ENCODE measurements around the gene BTNL9. TPM values are rescaled to one million over a fixed set of nuclear protein-coding genes. Genes with fewer than 3 reads are reported as not detected.
"Not testable (repeated sequence)": the region's sequence is repeated elsewhere in the genome, so short reads cannot be mapped to it uniquely, and the experiment has no call there.

The BTNL9 gene
- total and polyA plus RNA-seq, 2 donors = 7.0 to 11.9 TPM

- Histone ChIP-seq H3K36me3 (ENCODE audit: insufficient read depth) (no peaks in the 10 kb centered on the region), H3K4me1 (ENCODE audit: insufficient read depth) (no peaks in the 10 kb centered on the region), H3K27ac (ENCODE audit: low read depth) (no peak overlapping the region), H3K4me3 (ENCODE audit: low read depth, low read length) (no peak overlapping the region)
- no peak for DNase-seq (ENCODE audit: extremely low spot score)
- WGBS = 74% methylated on average over 10 of the region's 10 CpGs
Measured at GRCh38 chr5:181087309-181087708, 47.2 kb downstream of the BTNL9 start.

GRCh38 chr5:181088289-181088688 is 48.2 kb downstream of the BTNL9 start:
- Histone ChIP-seq H3K4me1 (ENCODE audit: insufficient read depth) (no peaks in the 10 kb centered on the region), H3K4me3 (ENCODE audit: low read depth, low read length) (no peak overlapping the region), H3K36me3 (ENCODE audit: insufficient read depth) (no peaks in the 10 kb centered on the region), H3K27ac (ENCODE audit: low read depth) (no peak overlapping the region)
- 52% methylated on average over 10 of the region's 10 CpGs for WGBS
- DNase-seq (ENCODE audit: extremely low spot score) = no peak

GRCh38 chr5:181092428-181092827 is 52.4 kb downstream of the BTNL9 start:
- DNase-seq (ENCODE audit: extremely low spot score) = no peak
- no peaks in the 10 kb centered on the region for H3K4me1 ChIP-seq (ENCODE audit: insufficient read depth)
- no peak overlapping the region for H3K4me3 ChIP-seq (ENCODE audit: low read depth, low read length)
- H3K27ac ChIP-seq (ENCODE audit: low read depth) = no peak overlapping the region
- WGBS = 52% methylated on average over 7 of the region's 7 CpGs
- no peaks in the 10 kb centered on the region for H3K36me3 ChIP-seq (ENCODE audit: insufficient read depth)

DNA sequence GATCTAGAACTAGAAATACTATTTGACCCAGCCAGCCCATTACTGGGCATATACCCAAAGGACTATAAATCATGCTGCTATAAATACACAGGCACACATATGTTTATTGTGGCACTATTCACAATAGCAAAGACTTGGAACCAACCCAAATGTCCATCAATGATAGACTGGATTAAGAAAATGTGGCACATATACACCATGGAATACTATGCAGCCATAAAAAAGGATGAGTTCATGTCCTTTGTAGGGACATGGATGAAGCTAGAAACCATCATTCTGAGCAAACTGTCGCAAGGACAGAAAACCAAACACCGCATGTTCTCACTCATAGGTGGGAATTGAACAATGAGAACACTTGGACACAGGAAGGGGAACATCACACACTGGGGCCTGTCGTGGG is 55.1 kb downstream of the BTNL9 start:
- not testable (repeated sequence) for H3K4me3 ChIP-seq (ENCODE audit: low read depth, low read length); H3K36me3 ChIP-seq (ENCODE audit: insufficient read depth); H3K27ac ChIP-seq (ENCODE audit: low read depth); H3K4me1 ChIP-seq (ENCODE audit: insufficient read depth); DNase-seq (ENCODE audit: extremely low spot score)
- 65% methylated on average over 3 of the region's 3 CpGs for WGBS

DNA sequence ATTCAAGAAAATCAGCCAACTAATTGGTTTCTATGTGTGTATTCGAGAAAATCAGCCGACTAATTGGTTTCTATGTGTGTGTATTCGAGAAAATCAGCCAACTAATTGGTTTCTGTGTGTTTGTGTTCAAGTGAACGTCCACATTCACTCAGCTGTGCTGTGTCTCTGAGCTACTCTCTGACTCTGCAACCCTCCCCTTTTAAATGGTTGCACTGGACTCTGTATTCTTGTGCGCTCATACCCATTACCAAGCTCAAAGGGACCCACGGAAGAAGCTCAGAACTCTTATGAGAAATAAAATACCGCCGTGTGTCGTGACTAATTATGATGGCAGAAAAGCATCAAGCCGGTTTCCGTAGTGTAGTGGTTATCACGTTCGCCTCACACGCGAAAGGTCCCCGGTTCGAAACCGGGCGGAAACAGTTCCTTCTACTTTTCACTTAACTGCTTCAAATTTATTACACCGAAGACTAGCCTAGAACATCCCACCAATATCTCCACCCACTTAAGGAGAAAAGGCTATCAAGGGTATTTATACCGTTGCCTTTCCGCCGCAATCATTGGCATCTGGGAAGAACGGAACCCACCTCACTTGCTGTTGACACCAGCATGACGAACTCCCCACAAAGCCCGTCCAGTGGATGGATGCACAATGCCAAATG is 56.8 kb downstream of the BTNL9 start:
- H3K4me3 ChIP-seq (ENCODE audit: low read depth, low read length); H3K36me3 ChIP-seq (ENCODE audit: insufficient read depth); H3K27ac ChIP-seq (ENCODE audit: low read depth); DNase-seq (ENCODE audit: extremely low spot score); H3K4me1 ChIP-seq (ENCODE audit: insufficient read depth): not testable (repeated sequence)
- WGBS = no CpG with 5 or more reads among the region's 26 CpGs

DNA sequence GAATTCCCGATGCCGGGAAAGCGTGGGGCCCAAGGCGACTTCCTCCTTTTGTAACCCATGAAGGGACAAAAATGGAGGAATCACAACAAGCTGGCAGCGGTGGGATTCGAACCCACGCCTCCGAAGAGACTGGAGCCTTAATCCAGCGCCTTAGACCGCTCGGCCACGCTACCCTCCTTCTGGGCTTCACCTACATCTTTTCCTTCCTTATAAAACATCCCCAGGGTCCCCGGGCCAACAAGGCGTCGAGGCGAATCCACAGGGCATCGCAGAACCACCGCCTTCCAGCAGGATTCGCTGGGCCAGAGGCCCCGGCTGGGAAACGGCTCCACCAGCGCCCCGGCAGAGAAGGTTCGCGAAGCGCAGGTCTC is 57.3 kb downstream of the BTNL9 start:
- H3K27ac ChIP-seq (ENCODE audit: low read depth); H3K4me1 ChIP-seq (ENCODE audit: insufficient read depth); DNase-seq (ENCODE audit: extremely low spot score); H3K4me3 ChIP-seq (ENCODE audit: low read depth, low read length); H3K36me3 ChIP-seq (ENCODE audit: insufficient read depth): not testable (repeated sequence)
- WGBS = no CpG with 5 or more reads among the region's 26 CpGs

GRCh38 chr5:181097759-181098491 is 57.9 kb downstream of the BTNL9 start:
- DNase-seq (ENCODE audit: extremely low spot score); H3K27ac ChIP-seq (ENCODE audit: low read depth); H3K4me3 ChIP-seq (ENCODE audit: low read depth, low read length); H3K36me3 ChIP-seq (ENCODE audit: insufficient read depth); H3K4me1 ChIP-seq (ENCODE audit: insufficient read depth): not testable (repeated sequence)
- 0% methylated on average over 2 of the region's 56 CpGs for WGBS

- DNase-seq (ENCODE audit: extremely low spot score) = no peak
- H3K27ac ChIP-seq (ENCODE audit: low read depth) = no peak overlapping the region
- no peaks in the 10 kb centered on the region for H3K4me1 ChIP-seq (ENCODE audit: insufficient read depth)
- H3K36me3 ChIP-seq (ENCODE audit: insufficient read depth) = no peaks in the 10 kb centered on the region
- H3K4me3 ChIP-seq (ENCODE audit: low read depth, low read length) = no peak overlapping the region
- 21% methylated on average over 21 of the region's 22 CpGs for WGBS
Measured at GRCh38 chr5:181098762-181099601, 58.9 kb downstream of the BTNL9 start.

- Histone ChIP-seq H3K27ac (ENCODE audit: low read depth) (no peak overlapping the region), H3K36me3 (ENCODE audit: insufficient read depth) (no peaks in the 10 kb centered on the region), H3K4me1 (ENCODE audit: insufficient read depth) (no peaks in the 10 kb centered on the region), H3K4me3 (ENCODE audit: low read depth, low read length) (no peak overlapping the region)
- WGBS = 57% methylated on average over 11 of the region's 11 CpGs
- DNase-seq (ENCODE audit: extremely low spot score) = no peak
Measured at GRCh38 chr5:181099602-181100086, 59.6 kb downstream of the BTNL9 start.

- H3K27ac ChIP-seq (ENCODE audit: low read depth) = no peak overlapping the region
- 4% methylated on average over 61 of the region's 62 CpGs for WGBS
- no peak for DNase-seq (ENCODE audit: extremely low spot score)
- H3K4me3 ChIP-seq (ENCODE audit: low read depth, low read length) = no peak overlapping the region
- H3K4me1 ChIP-seq (ENCODE audit: insufficient read depth) = no peaks in the 10 kb centered on the region
- no peaks in the 10 kb centered on the region for H3K36me3 ChIP-seq (ENCODE audit: insufficient read depth)
Measured at GRCh38 chr5:181100121-181100875, 60.2 kb downstream of the BTNL9 start.

- not testable (repeated sequence) for H3K27ac ChIP-seq (ENCODE audit: low read depth); H3K36me3 ChIP-seq (ENCODE audit: insufficient read depth); DNase-seq (ENCODE audit: extremely low spot score); H3K4me1 ChIP-seq (ENCODE audit: insufficient read depth); H3K4me3 ChIP-seq (ENCODE audit: low read depth, low read length)
- 0% methylated on average over 12 of the region's 54 CpGs for WGBS
Measured at GRCh38 chr5:181101030-181101641, 61.1 kb downstream of the BTNL9 start.

DNA sequence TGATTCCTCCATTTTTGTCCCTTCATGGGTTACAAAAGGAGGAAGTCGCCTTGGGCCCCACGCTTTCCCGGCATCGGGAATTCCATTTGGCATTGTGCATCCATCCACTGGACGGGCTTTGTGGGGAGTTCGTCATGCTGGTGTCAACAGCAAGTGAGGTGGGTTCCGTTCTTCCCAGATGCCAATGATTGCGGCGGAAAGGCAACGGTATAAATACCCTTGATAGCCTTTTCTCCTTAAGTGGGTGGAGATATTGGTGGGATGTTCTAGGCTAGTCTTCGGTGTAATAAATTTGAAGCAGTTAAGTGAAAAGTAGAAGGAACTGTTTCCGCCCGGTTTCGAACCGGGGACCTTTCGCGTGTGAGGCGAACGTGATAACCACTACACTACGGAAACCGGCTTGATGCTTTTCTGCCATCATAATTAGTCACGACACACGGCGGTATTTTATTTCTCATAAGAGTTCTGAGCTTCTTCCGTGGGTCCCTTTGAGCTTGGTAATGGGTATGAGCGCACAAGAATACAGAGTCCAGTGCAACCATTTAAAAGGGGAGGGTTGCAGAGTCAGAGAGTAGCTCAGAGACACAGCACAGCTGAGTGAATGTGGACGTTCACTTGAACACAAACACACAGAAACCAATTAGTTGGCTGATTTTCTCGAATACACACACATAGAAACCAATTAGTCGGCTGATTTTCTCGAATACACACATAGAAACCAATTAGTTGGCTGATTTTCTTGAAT is 62.0 kb downstream of the BTNL9 start:
- WGBS = no CpG with 5 or more reads among the region's 30 CpGs
- H3K27ac ChIP-seq (ENCODE audit: low read depth); H3K36me3 ChIP-seq (ENCODE audit: insufficient read depth); H3K4me1 ChIP-seq (ENCODE audit: insufficient read depth); DNase-seq (ENCODE audit: extremely low spot score); H3K4me3 ChIP-seq (ENCODE audit: low read depth, low read length): not testable (repeated sequence)
